Right cardiac atrium (tissue), 5 donors: ENCODE results near the gene SLC38A10. TPM values are rescaled to one million over a fixed set of nuclear protein-coding genes. Genes with fewer than 3 reads are reported as not detected.
A peak's percentile ranks its signal among the peaks of the same experiment; 100 is the strongest.

Experiments
- ATAC-seq, 2 donors: fragments of 200-7000 bp; cut with Tn5 transposase; one replicate each; pipeline versions ENCODE4 v1.8.0 to v1.9.1; 2020; ENCODE audit warnings: moderate library complexity in 2 of 2, mild to moderate bottlenecking in 1 of 2
- DNase-seq, 3 donors: peaks; one replicate each; pipeline ENCODE4 v3.0.0-alpha.2; 2020
- H3K27ac ChIP-seq: one replicate; pipeline ENCODE4 v1.5.1; 2013; ENCODE audit warnings: mild to moderate bottlenecking, low read length, control low read depth, moderate library complexity
- H3K27me3 ChIP-seq: one replicate; pipeline ENCODE4 v1.6.1; 2013; ENCODE audit not compliant: control insufficient read depth, insufficient read depth
- H3K4me1 ChIP-seq: one replicate; pipeline ENCODE4 v1.6.1; 2013; ENCODE audit warnings: low read length; ENCODE audit not compliant: control insufficient read depth, insufficient read depth
- H3K4me3 ChIP-seq: one replicate; pipeline ENCODE4 v1.5.1; 2013; ENCODE audit warnings: low read length, control low read depth
- H3K9me3 ChIP-seq: one replicate; pipeline ENCODE4 v1.6.1; 2013; ENCODE audit warnings: low read length; ENCODE audit not compliant: control insufficient read depth
- WGBS: extraction: QIAGEN DNeasy Blood & Tissue Kit; methylation state at CpG from one replicate; pipeline ENCODE4 v1.1.7; 2013; 5-methylcytosine and 5-hydroxymethylcytosine counted together
- intact Hi-C, 4 donors: fragments of 100-400 bp; cut with DNase I; formaldehyde crosslinking; loops; one replicate each; pipeline versions ENCODE4 v1.11.0 to v1.14.0; 2022 to 2023
- polyA plus RNA-seq: library from polyadenylated mRNA; stranded (reverse); fragments of 200-250 nt; gene quantifications from one replicate; pipeline ENCODE4 v1.2.3, GENCODE V29; 2013
- total RNA-seq, 4 donors: library from RNA; stranded (reverse); fragmentation: NEBNext Ultra II Directional; extraction: Animal tissue kit (Norgen Biotek cat#: 25700); gene quantifications; one replicate each; pipeline ENCODE4 v1.2.1, GENCODE V29; 2021
- donor health status: healthy with polysubstance abuse.
- donor health status: DM: no; HTN: yes; CAD: no.
- donor health status: DM: no; HTN: no; CAD: no.
- donor health status: DM: no; HTN: yes; CAD: no; lungs with severe emphysema.
- donor health status: DM: yes; HTN: yes; CAD: no.

Gene SLC38A10
- total and polyA plus RNA-seq, 5 donors = 50.8 to 63.9 (median 55.2) TPM

DNA sequence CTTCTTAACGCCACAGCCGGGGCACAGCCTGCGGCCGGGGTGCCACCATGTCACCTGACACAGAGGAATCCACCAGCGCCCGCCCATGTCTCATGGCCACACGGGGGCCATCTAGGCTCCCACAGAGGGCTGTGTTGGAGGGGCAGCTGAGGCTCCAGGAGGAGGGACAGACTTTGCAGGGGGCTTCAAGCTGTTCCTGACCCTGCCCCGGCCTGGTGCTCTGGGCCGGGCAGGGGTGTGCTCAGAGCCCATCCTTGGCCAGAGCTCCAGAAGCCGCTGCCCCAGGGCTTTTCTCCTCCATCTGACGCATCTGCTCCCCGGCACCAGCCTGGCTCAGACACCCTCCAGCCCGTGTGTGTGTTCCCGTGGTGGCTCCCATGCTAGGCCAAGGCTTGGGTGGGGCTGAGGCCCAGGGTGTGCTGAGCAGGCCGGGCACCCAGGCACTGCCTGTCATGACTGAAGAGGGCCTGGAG, 7.8 kb upstream of the SLC38A10 start:
- ATAC-seq (peak; percentile 8 to 36), DNase-seq (peak in 1 of 3 donors; percentile 70)
- Histone ChIP-seq H3K4me3 (no peak overlapping the region), H3K4me1 (no peaks in the 10 kb centered on the region), H3K27ac (no peak overlapping the region), H3K9me3 (no peaks in the 10 kb centered on the region), H3K27me3 (no peaks in the 10 kb centered on the region)
- WGBS = 73% methylated on average over 15 of the region's 15 CpGs
- intact Hi-C loops = loop anchor here in 1 of 4 donors (5.0 kb wide), 1 partner anchor 89 kb away; no protein-coding TSS in a partner anchor

DNA sequence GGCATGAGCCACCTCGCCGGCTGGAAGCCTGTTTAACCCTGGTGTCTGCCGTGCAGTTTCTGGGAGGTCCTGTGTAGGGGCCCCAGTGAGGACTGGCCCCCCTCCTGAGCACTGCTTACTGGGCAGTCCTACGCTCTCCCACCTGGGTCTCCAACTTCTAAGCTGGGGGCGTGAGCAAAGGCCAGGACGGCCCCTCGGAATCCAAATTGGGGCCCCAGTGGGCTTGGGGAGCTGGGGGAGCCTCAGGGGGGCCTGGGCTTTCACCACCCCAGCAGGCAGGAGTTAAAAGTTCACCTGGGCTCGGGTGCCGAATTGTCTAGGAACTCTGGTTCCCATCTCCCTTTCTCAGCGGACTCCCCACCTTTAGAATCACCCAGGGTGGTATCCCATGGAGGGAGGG, 7.2 kb upstream of the SLC38A10 start:
- no peak for DNase-seq
- Histone ChIP-seq H3K4me1 (no peaks in the 10 kb centered on the region), H3K27me3 (no peaks in the 10 kb centered on the region), H3K27ac (no peak overlapping the region), H3K9me3 (no peaks in the 10 kb centered on the region), H3K4me3 (no peak overlapping the region)
- ATAC-seq = no peak
- WGBS = 90% methylated on average over 10 of the region's 10 CpGs
- intact Hi-C loops = loop anchor here in 1 of 4 donors (5.0 kb wide), 1 partner anchor 90 kb away; no protein-coding TSS in a partner anchor

DNA sequence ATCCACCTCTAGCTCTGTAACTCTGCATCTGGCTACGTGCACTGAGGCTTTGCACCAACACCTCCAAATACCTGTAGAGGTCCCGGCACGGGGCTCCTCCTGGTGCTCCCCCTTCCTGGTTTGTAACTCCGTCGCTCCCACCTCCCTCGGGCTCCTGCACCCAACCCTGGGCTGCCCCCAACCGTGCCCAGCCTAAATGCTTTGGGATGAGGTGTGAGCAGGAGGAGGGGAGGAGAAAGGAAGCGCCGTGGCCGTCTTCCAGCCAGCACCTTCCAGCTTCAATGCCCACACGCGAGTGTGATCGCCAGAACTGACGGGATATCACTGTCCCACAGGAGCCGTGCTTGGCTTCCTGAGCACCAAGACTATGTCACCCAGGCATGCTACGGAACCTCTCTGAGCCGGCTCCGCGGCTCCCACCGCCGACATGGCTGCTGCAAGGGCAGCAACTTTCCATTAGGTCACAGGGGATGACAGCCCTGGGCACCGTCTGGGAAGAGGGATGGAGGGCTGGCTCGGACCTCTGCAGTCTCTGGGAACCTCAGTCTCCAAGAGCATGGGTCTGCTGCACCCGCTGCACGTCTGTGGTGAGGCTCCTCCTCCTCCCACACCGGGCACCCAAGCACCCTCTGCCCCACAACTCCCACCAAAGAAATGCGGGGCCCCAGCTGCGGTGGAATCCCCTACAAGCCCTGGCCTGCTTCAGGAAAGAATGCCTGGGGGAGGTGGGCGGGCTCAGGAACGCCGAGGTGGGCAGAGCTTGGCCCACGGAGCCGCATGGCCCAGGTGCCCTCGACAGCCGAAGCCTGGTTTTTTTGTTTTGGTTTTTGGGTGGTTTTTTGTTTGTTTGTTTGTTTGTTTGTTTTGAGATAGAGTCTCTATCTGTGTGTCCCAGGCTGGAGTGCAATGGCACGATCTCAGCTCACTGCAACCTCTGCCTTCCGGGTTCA, 6.4 kb upstream of the SLC38A10 start:
- intact Hi-C loops = loop anchor here in 1 of 4 donors (5.0 kb wide), 1 partner anchor 91 kb away; no protein-coding TSS in a partner anchor
- Histone ChIP-seq H3K4me3 (no peak overlapping the region), H3K4me1 (no peaks in the 10 kb centered on the region), H3K27ac (no peak overlapping the region), H3K27me3 (no peaks in the 10 kb centered on the region), H3K9me3 (no peaks in the 10 kb centered on the region)
- no peak for DNase-seq
- peak in 1 of 2 donors; percentile 8 for ATAC-seq
- WGBS = 42% methylated on average over 37 of the region's 37 CpGs

DNA sequence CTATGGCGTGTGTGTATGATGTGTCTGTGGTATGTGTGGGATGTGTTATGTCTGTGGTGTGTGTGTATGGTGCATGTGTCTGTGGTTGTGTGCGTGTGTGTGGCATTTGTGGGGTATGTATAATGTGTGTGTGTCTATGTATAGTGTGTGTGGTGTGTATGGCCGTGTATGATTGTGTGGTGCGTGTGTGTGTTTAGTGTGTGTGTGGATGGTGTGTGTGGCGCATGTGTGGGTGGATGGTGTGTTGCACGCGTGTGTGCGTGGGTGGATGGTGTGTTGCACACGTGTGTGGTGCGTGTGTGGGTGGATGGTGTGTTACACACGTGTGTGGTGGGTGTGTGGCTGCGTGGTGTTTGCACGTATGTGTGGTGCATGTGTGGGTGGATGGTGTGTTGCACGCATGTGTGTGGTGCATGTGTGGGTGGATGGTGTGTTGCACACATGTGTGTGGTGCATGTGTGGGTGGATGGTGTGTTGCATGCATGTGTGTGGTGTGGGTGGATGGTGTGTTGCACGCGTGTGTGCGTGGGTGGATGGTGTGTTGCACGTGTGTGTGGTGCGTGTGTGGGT, 5.6 kb upstream of the SLC38A10 start:
- H3K4me1 ChIP-seq = peaks cover 4% of the 10 kb centered on the region
- no peaks in the 10 kb centered on the region for H3K27me3 ChIP-seq
- H3K4me3 ChIP-seq = no peak overlapping the region
- no peak overlapping the region for H3K27ac ChIP-seq
- ATAC-seq (no peak), DNase-seq (no peak)
- 89% methylated on average over 19 of the region's 19 CpGs for WGBS
- H3K9me3 ChIP-seq = no peaks in the 10 kb centered on the region
- intact Hi-C loops = loop anchor here in 1 of 4 donors (5.0 kb wide), 1 partner anchor 92 kb away; no protein-coding TSS in a partner anchor

DNA sequence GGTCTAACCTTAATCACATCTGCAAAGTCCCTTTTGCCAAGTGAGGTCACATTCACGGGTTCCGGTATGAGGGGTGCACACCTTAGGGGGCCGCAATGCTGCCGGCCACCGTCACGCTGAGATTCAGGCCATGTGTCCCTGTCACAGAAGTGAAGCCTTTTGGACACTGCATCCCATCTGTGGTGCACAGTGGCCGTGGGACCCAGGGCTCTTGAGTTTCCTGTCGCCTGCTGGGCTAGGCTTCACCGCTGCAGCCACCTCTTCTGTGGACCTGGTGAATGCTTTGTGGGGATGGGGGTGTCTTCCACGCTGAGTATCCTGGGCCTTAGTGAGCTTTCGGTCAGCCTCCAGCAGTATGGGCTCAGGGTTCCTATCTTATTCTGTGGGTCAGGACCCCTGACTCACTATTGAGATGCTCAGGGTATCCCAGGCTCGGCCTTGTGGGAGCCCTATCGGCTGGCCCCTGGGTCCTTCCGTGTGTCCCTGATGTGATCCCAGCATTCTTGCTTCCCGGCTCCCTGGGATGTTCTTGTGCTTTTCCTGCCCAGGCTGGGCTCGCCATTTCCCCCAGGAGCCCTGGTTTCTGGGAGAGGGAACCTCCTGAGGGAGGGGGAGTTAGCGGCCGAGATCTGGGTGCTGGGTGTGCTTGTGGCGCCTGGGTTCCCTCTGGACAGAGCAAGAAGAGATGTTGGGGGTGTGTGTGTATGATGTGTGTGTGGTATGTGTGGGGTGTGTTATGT, 4.9 kb upstream of the SLC38A10 start:
- DNase-seq (peak in 1 of 3 donors; percentile 27), ATAC-seq (no peak)
- Histone ChIP-seq H3K27ac (no peak overlapping the region), H3K27me3 (no peaks in the 10 kb centered on the region), H3K4me1 (peaks cover 5% of the 10 kb centered on the region), H3K4me3 (no peak overlapping the region), H3K9me3 (no peaks in the 10 kb centered on the region)
- intact Hi-C loops = loop anchor here in 2 of 4 donors (5.0 kb wide), 2 partner anchors 92 to 182 kb away; no protein-coding TSS in a partner anchor
- WGBS = 89% methylated on average over 19 of the region's 19 CpGs

- no peak overlapping the region for H3K27ac ChIP-seq
- 76% methylated on average over 15 of the region's 15 CpGs for WGBS
Measured at GRCh38 chr17:81298991-81299738, 4.1 kb upstream of the SLC38A10 start.

DNA sequence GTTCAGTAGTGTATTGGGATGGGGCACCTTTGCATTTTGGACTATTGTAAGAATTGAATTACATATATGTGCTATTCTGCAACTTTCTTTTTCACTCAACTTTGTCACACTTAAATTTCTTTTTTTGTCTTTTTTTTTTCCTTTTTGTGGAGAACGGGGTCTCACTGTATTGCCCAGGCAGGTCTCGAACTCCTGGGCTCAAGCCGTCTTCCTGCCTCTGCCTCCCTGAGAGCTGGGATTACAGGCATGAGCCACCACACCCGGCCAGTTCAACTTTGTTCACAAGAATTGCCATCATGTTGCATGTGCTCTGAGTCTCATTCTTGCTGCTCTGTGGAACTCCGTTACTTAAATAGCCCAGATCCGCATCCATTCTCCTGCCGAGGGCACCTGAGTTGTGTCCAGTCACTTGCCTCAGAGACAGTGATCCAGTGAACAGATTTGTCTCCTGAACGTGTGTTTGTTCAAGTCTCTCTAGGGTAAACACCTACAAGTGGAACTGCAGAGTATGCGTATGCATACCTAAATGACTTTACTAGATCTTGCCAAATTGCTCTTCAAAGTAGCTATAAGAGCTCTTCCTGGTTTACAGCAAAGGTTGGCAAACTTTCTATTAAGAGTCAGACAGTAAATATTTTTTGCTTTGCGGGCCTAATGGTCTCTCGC, 3.4 kb upstream of the SLC38A10 start:
- intact Hi-C loops = loop anchor here in 1 of 4 donors (5.0 kb wide), 1 partner anchor 184 kb away; no protein-coding TSS in a partner anchor

More at GRCh38 chr17:81298991-81299738, 4.1 kb upstream of the SLC38A10 start:
- no peaks in the 10 kb centered on the region for H3K27me3 ChIP-seq
- no peak overlapping the region for H3K4me3 ChIP-seq
- intact Hi-C loops = loop anchor here in 1 of 4 donors (5.0 kb wide), 1 partner anchor 183 kb away; no protein-coding TSS in a partner anchor
- ATAC-seq (no peak), DNase-seq (no peak)
- peaks cover 5% of the 10 kb centered on the region for H3K4me1 ChIP-seq
- H3K9me3 ChIP-seq = no peaks in the 10 kb centered on the region

DNA sequence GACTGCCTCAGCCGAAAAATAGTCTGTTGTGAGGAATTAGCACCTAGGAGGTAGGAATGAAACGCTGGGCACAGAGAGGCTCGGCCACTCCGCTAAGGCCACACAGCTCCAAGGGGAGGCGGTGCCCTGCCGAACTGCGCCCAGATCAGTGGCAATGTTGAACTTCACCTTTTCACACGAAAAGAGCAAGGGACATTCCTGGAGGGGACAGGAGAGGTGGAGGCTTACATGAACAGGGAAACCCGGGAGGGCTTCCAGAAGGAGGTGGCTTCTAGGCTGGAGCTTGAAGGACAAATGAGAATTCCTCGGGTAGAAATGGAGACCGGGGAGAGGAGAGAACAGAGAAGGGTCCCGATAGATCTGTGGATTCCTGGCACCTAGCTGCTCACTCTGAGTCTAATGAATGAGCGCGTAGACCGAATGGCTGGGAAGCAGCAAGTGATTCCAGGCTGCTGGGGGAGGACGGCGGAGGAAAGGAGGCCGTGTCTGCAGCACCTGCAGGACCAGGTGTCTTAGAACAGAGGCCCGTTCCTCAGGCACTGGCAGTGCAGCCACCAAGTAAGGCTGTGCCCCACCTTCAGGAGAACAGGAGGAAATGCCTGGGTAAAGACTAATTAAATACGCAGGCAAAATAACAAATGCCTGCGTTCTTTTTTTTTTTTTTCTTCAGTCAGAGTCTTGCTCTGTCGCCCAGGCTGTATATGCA, 722 bp upstream of the SLC38A10 start:
- WGBS = 22% methylated on average over 22 of the region's 22 CpGs
- peak in 1 of 3 donors; percentile 70 for DNase-seq
- intact Hi-C loops = loop anchor here in 1 of 4 donors (5.0 kb wide), 1 partner anchor 186 kb away; no protein-coding TSS in a partner anchor
- H3K9me3 ChIP-seq = no peaks in the 10 kb centered on the region
- peak in 1 of 2 donors; percentile 12 for ATAC-seq
- peaks cover 7% of the 10 kb centered on the region for H3K4me1 ChIP-seq
- H3K4me3 ChIP-seq = peak overlapping the region; percentile 66
- peak overlapping the region; percentile 83 for H3K27ac ChIP-seq
- H3K27me3 ChIP-seq = no peaks in the 10 kb centered on the region

More for the DNA sequence above, 3.4 kb upstream of the SLC38A10 start:
- DNase-seq = no peak
- WGBS = 89% methylated on average over 11 of the region's 11 CpGs
- no peaks in the 10 kb centered on the region for H3K27me3 ChIP-seq
- no peak overlapping the region for H3K4me3 ChIP-seq
- no peak overlapping the region for H3K27ac ChIP-seq
- no peaks in the 10 kb centered on the region for H3K9me3 ChIP-seq
- no peak for ATAC-seq
- peaks cover 5% of the 10 kb centered on the region for H3K4me1 ChIP-seq

DNA sequence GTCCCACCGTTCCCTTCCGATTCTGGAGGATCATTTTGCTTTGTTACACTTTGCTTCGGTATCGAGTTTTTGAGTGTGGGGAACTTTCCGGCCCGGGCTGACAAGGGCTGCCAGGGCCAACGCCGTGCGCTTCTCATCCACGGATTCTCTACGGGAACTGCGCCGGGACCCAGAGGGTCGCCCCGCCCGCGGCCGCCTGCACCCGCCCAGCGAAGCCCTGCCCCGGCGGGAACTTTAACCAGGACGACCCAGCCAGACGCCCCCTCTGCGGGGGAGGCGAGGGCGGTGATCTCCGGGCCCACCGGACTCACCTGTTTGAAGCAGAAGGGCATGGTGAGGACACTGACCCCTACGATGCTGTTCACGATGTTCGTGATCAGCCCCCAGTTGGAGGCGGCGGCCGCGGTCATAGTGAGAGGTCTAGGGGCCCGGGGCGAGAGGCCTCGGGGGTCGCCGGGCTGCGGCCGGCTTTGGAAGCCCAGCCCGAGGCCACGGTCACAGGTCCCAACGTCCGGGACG, 536 bp downstream of the SLC38A10 start:
- DNase-seq = peak in 2 of 3 donors; percentile 80 to 83
- Histone ChIP-seq H3K9me3 (no peaks in the 10 kb centered on the region), H3K4me1 (peaks cover 7% of the 10 kb centered on the region), H3K27ac (peak overlapping the region; percentile 83), H3K4me3 (peak overlapping the region; percentile 66), H3K27me3 (no peaks in the 10 kb centered on the region)
- ATAC-seq = peak; percentile 42 to 66
- WGBS = 1% methylated on average over 48 of the region's 48 CpGs
- intact Hi-C loops = loop anchor here in 1 of 4 donors (5.0 kb wide), 2 partner anchors 98 to 188 kb away; no protein-coding TSS in a partner anchor
